GM18511 (cell line): ENCODE measurements around the gene CFAP92.

Experiments
- ATAC-seq: cut with Tn5 transposase; IDR thresholded peaks from one replicate; pipeline ENCODE4 v1.9.1; 2021; ENCODE audit warnings: mild to moderate bottlenecking, moderate library complexity; ENCODE audit not compliant: unreplicated experiment

Gene CFAP92

GRCh38 chr3:129026728-129027543, 33.1 kb upstream of the CFAP92 start:
- ATAC-seq = peak; percentile 99

GRCh38 chr3:129025691-129026435, 32.0 kb upstream of the CFAP92 start:
- ATAC-seq = no peak

GRCh38 chr3:129025108-129025507, 31.2 kb upstream of the CFAP92 start:
- ATAC-seq = no peak

GRCh38 chr3:129023909-129024308, 30.0 kb upstream of the CFAP92 start:
- ATAC-seq = no peak

- no peak for ATAC-seq
Observed at GRCh38 chr3:129023008-129023358, 29.1 kb upstream of the CFAP92 start.

- ATAC-seq = no peak
Observed at GRCh38 chr3:129022114-129023007, 28.5 kb upstream of the CFAP92 start.

GRCh38 chr3:129021140-129021551, 27.3 kb upstream of the CFAP92 start:
- ATAC-seq = no peak

- no peak for ATAC-seq
Observed at GRCh38 chr3:129020691-129021090, 26.8 kb upstream of the CFAP92 start.

- no peak for ATAC-seq
Observed at GRCh38 chr3:129019266-129019665, 25.4 kb upstream of the CFAP92 start.

GRCh38 chr3:129018751-129019150, 24.9 kb upstream of the CFAP92 start:
- no peak for ATAC-seq

GRCh38 chr3:129018271-129018670, 24.4 kb upstream of the CFAP92 start:
- ATAC-seq = no peak

- peak; percentile 19 for ATAC-seq
Observed at GRCh38 chr3:129017484-129017899, 23.6 kb upstream of the CFAP92 start.

GRCh38 chr3:129016720-129017483, 23.0 kb upstream of the CFAP92 start:
- ATAC-seq = peak; percentile 77

- peak; percentile 60 for ATAC-seq
Observed at GRCh38 chr3:129016356-129016719, 22.5 kb upstream of the CFAP92 start.

GRCh38 chr3:129015388-129016105, 21.7 kb upstream of the CFAP92 start:
- ATAC-seq = no peak

GRCh38 chr3:129014793-129015345, 21.0 kb upstream of the CFAP92 start:
- ATAC-seq = no peak

- ATAC-seq = no peak
Observed at GRCh38 chr3:129014148-129014547, 20.3 kb upstream of the CFAP92 start.

GRCh38 chr3:129013491-129013891, 19.6 kb upstream of the CFAP92 start:
- ATAC-seq = no peak

- no peak for ATAC-seq
Observed at GRCh38 chr3:129010310-129010956, 16.6 kb upstream of the CFAP92 start.
